B cell (primary cell): ENCODE data around the gene ETV6. TPM values are rescaled to one million over a fixed set of nuclear protein-coding genes. Genes with fewer than 3 reads are reported as not detected.

ENCODE experiments used
- ATAC-seq: fragments of 200-7000 bp; cut with Tn5 transposase; one replicate; pipeline ENCODE4 v1.10.0; 2021; ENCODE audit warnings: low read depth, mild to moderate bottlenecking, moderate number of reproducible peaks, moderate library complexity
- CTCF ChIA-PET: fragments of 350-600 bp; sonication (Branson Sonifier 250); formaldehyde crosslinking; loops from one replicate; lab custom pipeline; 2021; ENCODE audit warnings: antibody characterized with exemption, inconsistent platforms; lab: Charles Lee
- POLR2A ChIA-PET: fragments of 350-600 bp; sonication (Branson Sonifier 250); formaldehyde crosslinking; loops from one replicate; lab custom pipeline; 2021; ENCODE audit warnings: antibody characterized with exemption; lab: Charles Lee
- DNase-seq: peaks from one replicate; pipeline ENCODE4 v3.0.0; 2013
- H2AFZ ChIP-seq: 2 replicates; pipeline ENCODE4 v1.6.1; 2012; ENCODE audit warnings: mild to moderate bottlenecking, low read depth, low read length; ENCODE audit not compliant: insufficient read depth, poor library complexity, severe bottlenecking
- H3K27ac ChIP-seq, 2 donors: 1 replicate in 1 of 2; 2 replicates in 1 of 2; pipeline ENCODE4 v1.5.1; 2012 to 2013; ENCODE audit warnings: low read length in 2 of 2, mild to moderate bottlenecking in 2 of 2, moderate library complexity in 1 of 2
- H3K27me3 ChIP-seq, 4 experiments: fragments of 200-600 bp in 1 of 4; sonication (generic) in 1 of 4; replicated peaks in 1 of 4; 1 replicate in 2 of 4; 2 replicates in 2 of 4; pipeline versions ENCODE4 v1.6.1 to v1.7.0; 2013 to 2016; ENCODE audit warnings: low read length in 3 of 4, mild to moderate bottlenecking in 2 of 4, mixed read lengths in 1 of 4, moderate library complexity in 1 of 4; ENCODE audit not compliant: insufficient read depth in 4 of 4, control insufficient read depth in 3 of 4; ENCODE audit errors: control extremely low read depth in 1 of 4
- H3K36me3 ChIP-seq, 2 experiments: replicated peaks in 1 of 2; 1 replicate in 1 of 2; 2 replicates in 1 of 2; pipeline versions ENCODE4 v1.6.1 to v1.7.1; 2013; ENCODE audit warnings: low read length in 1 of 2; ENCODE audit not compliant: insufficient read depth in 2 of 2, control insufficient read depth in 1 of 2; ENCODE audit errors: control extremely low read depth in 1 of 2, extremely low read depth in 1 of 2
- H3K4me1 ChIP-seq, 2 donors: fragments of 200-600 bp in 1 of 2; sonication (generic) in 1 of 2; 1 replicate in 1 of 2; 2 replicates in 1 of 2; pipeline versions ENCODE4 v1.5.1 to v1.6.1; 2013 to 2017; ENCODE audit warnings: low read length in 2 of 2; ENCODE audit not compliant: control insufficient read depth in 2 of 2, insufficient read depth in 2 of 2
- H3K4me2 ChIP-seq: replicated peaks from 2 replicates; pipeline ENCODE3; 2012; ENCODE audit warnings: mild to moderate bottlenecking, low read depth, low read length; ENCODE audit not compliant: poor library complexity, severe bottlenecking
- H3K4me3 ChIP-seq, 5 experiments: fragments of 200-600 bp in 1 of 5; sonication (generic) in 1 of 5; 1 replicate in 3 of 5; 2 replicates in 2 of 5; pipeline versions ENCODE4 v1.5.1 to v1.7.0; 2011 to 2016; ENCODE audit warnings: low read length in 4 of 5, mild to moderate bottlenecking in 4 of 5, low read depth in 2 of 5, control low read depth in 1 of 5, moderate library complexity in 1 of 5; ENCODE audit not compliant: insufficient read depth in 1 of 5; ENCODE audit errors: control extremely low read depth in 1 of 5, extremely low read depth in 1 of 5
- H3K79me2 ChIP-seq: fragments of 200-600 bp; sonication (generic); one replicate; pipeline ENCODE4 v1.6.0; 2016; ENCODE audit warnings: low read length; ENCODE audit not compliant: control insufficient read depth, insufficient read depth
- H3K9ac ChIP-seq: fragments of 200-600 bp; sonication (generic); 2 replicates; pipeline ENCODE4 v1.6.1; 2017; ENCODE audit warnings: mild to moderate bottlenecking, low read length, moderate library complexity
- H3K9me3 ChIP-seq, 3 donors: one replicate each; pipeline versions ENCODE4 v1.6.1 to v1.7.1; 2013; ENCODE audit warnings: low read length in 2 of 3; ENCODE audit not compliant: control insufficient read depth in 2 of 3, insufficient read depth in 1 of 3; ENCODE audit errors: control extremely low read depth in 1 of 3
- H4K20me1 ChIP-seq: 2 replicates; pipeline ENCODE4 v1.6.0; 2012; ENCODE audit warnings: mild to moderate bottlenecking, low read length; ENCODE audit not compliant: insufficient read depth, control insufficient read depth, poor library complexity, severe bottlenecking
- H3K27ac Mint-ChIP-seq: one replicate; pipeline ENCODE4 v1.8.0; 2021; ENCODE audit warnings: mixed read lengths
- H3K27me3 Mint-ChIP-seq: one replicate; pipeline ENCODE4 v1.8.0; 2021; ENCODE audit warnings: mixed read lengths
- H3K4me1 Mint-ChIP-seq: one replicate; pipeline ENCODE4 v1.8.0; 2021; ENCODE audit warnings: mixed read lengths
- H3K4me3 Mint-ChIP-seq: one replicate; pipeline ENCODE4 v1.8.0; 2021; ENCODE audit warnings: mixed read lengths
- H3K9me3 Mint-ChIP-seq: one replicate; pipeline ENCODE4 v1.8.0; 2022; ENCODE audit warnings: mixed read lengths; ENCODE audit not compliant: insufficient read depth
- EZH2 ChIP-seq: IDR thresholded peaks from 2 replicates; pipeline ENCODE4 v1.6.1; 2012; ENCODE audit warnings: borderline replicate concordance, low read depth, mild to moderate bottlenecking, moderate library complexity, low read length; ENCODE audit not compliant: insufficient read depth, poor library complexity, severe bottlenecking
- WGBS: methylation state at CpG from one replicate; pipeline ENCODE4 v1.1.5; 2013; ENCODE audit warnings: missing lambda C conversion rate; ENCODE audit not compliant: insufficient coverage; 5-methylcytosine and 5-hydroxymethylcytosine counted together
- intact Hi-C: fragments of 100-400 bp; cut with micrococcal nuclease; formaldehyde crosslinking; loops from one replicate; pipeline ENCODE4 v1.10.0; 2022
- polyA minus RNA-seq: library from RNA; depleted of rRNA, polyadenylated mRNA; stranded (reverse); fragments of >200 nt; gene quantifications from 2 replicates; pipeline ENCODE4 v1.2.3, GENCODE V29; 2012
- polyA plus RNA-seq: library from polyadenylated mRNA; depleted of rRNA; stranded (reverse); fragments of >200 nt; gene quantifications from 2 replicates; pipeline ENCODE4 v1.2.3, GENCODE V29; 2012
- total RNA-seq, 2 donors: library from RNA; stranded (reverse); fragments of 120-200 nt in 1 of 2; gene quantifications; 1 replicate in 1 of 2; 2 replicates in 1 of 2; pipeline versions ENCODE4 v1.2.3 to v1.2.4, GENCODE V29; 2013 to 2022
- TF ChIP-seq, protein P1 (sequence below): fragments of 200-600 bp; IDR thresholded peaks from one replicate; pipeline ENCODE4 v1.8.0; 2022; ENCODE audit warnings: antibody characterized with exemption, mild to moderate bottlenecking

ETV6 gene
- 123 and 131 TPM in 2 replicates for total RNA-seq
- total RNA-seq (2013), result 12.9 TPM
- 14.4 and 17.4 TPM in 2 replicates for polyA plus RNA-seq
- polyA minus RNA-seq, result 14.1 and 24.4 TPM in 2 replicates

DNA sequence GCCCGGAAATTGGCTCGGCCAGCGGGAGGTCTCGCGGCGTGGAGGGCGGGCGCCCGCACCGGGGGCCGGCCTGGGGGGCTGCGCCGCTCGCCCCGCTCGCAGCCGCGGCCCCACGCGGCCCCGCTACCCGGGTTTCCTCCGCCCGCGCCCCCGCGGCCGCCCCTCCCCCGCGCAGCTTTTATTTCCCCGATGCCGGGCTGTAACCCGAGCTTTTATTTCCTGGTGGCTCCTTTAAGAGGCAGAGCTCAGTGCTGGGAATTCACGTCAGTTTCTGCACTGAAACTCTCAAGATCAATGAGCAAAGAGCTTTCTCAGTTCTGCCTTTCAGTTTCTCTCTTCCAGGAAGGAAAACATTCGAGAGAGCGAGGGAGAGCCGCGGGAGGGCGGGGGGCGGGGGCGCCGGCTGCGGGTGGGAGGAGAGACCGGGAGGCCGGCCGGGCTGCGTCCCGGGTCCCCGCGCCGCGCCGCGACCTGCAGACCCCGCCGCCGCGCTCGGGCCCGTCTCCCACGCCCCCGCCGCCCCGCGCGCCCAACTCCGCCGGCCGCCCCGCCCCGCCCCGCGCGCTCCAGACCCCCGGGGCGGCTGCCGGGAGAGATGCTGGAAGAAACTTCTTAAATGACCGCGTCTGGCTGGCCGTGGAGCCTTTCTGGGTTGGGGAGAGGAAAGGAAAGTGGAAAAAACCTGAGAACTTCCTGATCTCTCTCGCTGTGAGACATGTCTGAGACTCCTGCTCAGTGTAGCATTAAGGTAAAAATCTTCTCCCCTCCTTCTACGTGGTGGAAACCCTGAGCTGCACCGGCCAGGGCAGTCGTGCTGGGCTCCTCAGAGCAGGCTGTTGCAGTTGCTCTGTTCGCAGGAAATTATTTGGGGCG, at the start of gene ETV6:
TSS of gene ETV6 (plus strand) at position 262 of the 873 bp plus-strand sequence. CDS start at position 716, 454 bp downstream.
- Histone ChIP-seq H2AFZ (peak within 1 kb of the TSS; percentile 85), H3K4me3 (peak within 1 kb of the TSS; percentile 77 to 96 (median 87)), H3K9me3 (no peaks in the 10 kb centered on the region), H3K27ac (peak within 1 kb of the TSS; percentile 72 to 81), H3K36me3 (no peaks in the 10 kb centered on the region), H3K79me2 (peaks cover 44% of the 10 kb centered on the region), H4K20me1 (peaks cover under 1% of the 10 kb centered on the region), H3K27me3 (no peaks in the 10 kb centered on the region), H3K9ac (peak within 1 kb of the TSS; percentile 86), H3K4me1 (peaks cover 30 to 35% of the 10 kb centered on the region in 2 donors), H3K4me2 (peak within 1 kb of the TSS; percentile 80)
- peak; percentile 64 for ATAC-seq
- peak; percentile 86 for DNase-seq
- peak within 1 kb of the TSS; percentile 97 for H3K27ac Mint-ChIP-seq
- under 1% methylated on average over 80 of the region's 86 CpGs for WGBS
- peak within 1 kb of the TSS; percentile 93 for H3K4me3 Mint-ChIP-seq
- no peak for TF ChIP-seq EZH2
- TF ChIP-seq, protein P1, sequence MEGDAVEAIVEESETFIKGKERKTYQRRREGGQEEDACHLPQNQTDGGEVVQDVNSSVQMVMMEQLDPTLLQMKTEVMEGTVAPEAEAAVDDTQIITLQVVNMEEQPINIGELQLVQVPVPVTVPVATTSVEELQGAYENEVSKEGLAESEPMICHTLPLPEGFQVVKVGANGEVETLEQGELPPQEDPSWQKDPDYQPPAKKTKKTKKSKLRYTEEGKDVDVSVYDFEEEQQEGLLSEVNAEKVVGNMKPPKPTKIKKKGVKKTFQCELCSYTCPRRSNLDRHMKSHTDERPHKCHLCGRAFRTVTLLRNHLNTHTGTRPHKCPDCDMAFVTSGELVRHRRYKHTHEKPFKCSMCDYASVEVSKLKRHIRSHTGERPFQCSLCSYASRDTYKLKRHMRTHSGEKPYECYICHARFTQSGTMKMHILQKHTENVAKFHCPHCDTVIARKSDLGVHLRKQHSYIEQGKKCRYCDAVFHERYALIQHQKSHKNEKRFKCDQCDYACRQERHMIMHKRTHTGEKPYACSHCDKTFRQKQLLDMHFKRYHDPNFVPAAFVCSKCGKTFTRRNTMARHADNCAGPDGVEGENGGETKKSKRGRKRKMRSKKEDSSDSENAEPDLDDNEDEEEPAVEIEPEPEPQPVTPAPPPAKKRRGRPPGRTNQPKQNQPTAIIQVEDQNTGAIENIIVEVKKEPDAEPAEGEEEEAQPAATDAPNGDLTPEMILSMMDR, result no peak
- no peaks in the 10 kb centered on the region for H3K27me3 Mint-ChIP-seq
- ChIA-PET POLR2A (interaction anchor here (0.7 to 2.4 kb wide), 7 partner anchors 78 to 186 kb away, joined by 3 to 11 read pairs (median 4); no protein-coding TSS in a partner anchor), CTCF (interaction anchor here (0.9 to 2.6 kb wide), 5 partner anchors 66 to 383 kb away, joined by 3 to 20 read pairs (median 3); no protein-coding TSS in a partner anchor)
- H3K4me1 Mint-ChIP-seq, result peaks cover 40% of the 10 kb centered on the region
- intact Hi-C loops, result loop anchor here (1.0 to 5.0 kb wide), 12 partner anchors 43 to 1068 kb away; partner anchors contain the start of genes BORCS5, CDKN1B and DUSP16
- H3K9me3 Mint-ChIP-seq, result no peaks in the 10 kb centered on the region
